ENCODE measurements around the gene CADM2.

Gene CADM2

GRCh38 chr3:84983490-84983889 lies 24.7 kb downstream of the CADM2 start:
- no peak for DNase-seq (ENCODE audit: low read depth in 2 of 2, low spot score in 1 of 2)

DNA sequence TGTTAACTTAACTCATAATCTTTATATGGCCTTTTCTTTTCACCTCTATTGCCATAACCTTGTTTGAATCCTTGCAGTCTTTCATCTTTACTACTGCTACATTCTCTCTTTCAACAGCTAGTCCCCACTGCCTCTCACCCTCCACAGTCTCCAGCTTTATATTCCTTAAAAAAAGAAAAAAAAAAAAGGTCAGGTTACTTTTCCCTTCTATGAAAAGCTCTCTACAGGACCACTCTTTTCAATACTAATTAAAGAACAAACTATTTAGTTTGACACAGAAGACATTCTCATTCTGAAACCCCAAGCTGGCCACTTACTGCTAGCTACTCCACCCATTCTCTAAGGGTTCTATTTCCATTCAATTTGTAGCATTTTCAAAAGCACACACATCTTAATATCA lies 25.6 kb downstream of the CADM2 start:
- DNase-seq (ENCODE audit: low read depth in 2 of 2, low spot score in 1 of 2), result no peak

GRCh38 chr3:84985795-84986194 lies 27.0 kb downstream of the CADM2 start:
- no peak for DNase-seq (ENCODE audit: low read depth in 2 of 2, low spot score in 1 of 2)

DNA sequence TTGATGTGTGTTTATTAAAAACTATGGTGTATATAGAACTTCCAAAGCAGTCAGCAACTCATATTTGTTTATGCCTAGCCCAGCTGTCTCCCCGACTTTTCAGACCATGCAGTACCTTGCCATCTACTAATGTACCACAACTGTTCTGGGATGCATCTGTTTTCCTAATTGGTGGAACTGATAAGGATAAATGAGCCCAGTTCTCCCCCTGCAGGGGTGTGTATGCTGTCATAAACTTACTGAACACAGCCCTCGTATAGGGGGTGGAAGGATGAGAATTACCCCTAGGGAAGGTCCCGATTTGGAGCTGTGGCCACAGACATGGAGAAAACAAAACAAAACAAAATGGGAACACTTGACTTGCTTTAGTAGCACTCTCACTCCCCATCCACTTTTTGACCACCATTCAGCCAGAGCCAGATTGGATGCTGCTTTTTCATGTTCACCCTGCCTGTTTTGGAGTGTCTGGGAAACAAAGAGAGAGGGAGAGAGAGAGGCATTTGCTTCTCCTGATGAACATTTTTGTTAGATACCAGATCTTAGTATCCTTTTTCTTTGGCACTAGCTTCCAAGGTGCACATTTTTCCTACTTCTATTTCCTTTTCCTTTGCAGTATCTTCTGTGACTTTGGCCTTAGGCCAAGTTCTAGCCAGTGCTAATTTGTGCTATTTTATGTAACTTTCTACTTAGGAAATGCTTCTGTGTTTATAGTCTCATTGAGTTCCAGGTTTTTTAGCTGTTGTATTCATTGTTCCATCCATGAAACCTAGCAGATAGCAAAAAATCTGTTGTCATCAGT lies 29.1 kb downstream of the CADM2 start:
- no peak for DNase-seq (ENCODE audit: low read depth in 2 of 2, low spot score in 1 of 2)

- DNase-seq (ENCODE audit: low read depth in 2 of 2, low spot score in 1 of 2), result no peak
Measured at GRCh38 chr3:84989102-84989501, 30.3 kb downstream of the CADM2 start.

DNA sequence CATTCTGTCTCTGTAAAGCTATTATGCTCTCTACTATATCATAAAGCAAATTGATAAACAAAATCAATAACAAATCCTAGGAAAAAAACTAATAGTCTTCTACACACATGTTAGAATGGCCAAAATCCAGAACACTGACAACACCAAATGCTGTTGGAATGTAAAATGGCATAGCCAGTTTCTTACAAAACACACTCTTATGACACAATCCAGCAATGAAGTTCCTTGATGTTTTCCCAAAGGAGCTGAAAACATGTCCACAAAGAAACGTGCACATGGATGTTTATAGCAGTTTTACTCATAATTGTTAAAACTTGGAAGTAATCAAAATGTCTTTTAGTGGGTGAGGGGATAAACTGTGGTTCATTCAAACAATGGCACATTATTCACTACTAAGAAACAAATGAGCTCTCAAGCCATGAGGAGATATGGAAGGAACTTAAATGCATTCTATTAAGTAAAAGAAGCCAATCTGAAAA lies 32.7 kb downstream of the CADM2 start:
- no peak for DNase-seq (ENCODE audit: low read depth in 2 of 2, low spot score in 1 of 2)

- DNase-seq (ENCODE audit: low read depth in 2 of 2, low spot score in 1 of 2), result no peak
Measured at GRCh38 chr3:84993956-84994355, 35.2 kb downstream of the CADM2 start.

GRCh38 chr3:84998545-84998944 lies 39.8 kb downstream of the CADM2 start:
- no peak for DNase-seq (ENCODE audit: low read depth in 2 of 2, low spot score in 1 of 2)

DNA sequence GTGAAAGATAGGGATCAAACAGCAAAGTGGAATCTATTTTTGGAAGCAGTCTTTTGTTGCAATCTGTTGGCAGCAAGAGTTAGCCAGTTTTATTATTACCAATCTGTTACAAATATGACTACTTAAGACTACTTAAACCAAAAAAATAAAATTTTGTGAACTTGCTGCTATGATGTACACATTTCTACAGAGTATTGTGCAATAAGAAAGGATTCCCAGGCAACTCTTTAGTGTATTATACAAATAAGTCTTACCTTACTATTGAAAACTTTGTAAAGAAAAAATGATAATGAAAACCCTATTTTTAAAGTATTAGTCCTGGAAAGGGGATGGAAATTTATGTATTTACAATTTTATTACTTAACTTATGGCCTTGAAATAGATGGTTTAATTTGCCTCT lies 44.7 kb downstream of the CADM2 start:
- DNase-seq (ENCODE audit: low read depth in 2 of 2, low spot score in 1 of 2), result no peak

DNA sequence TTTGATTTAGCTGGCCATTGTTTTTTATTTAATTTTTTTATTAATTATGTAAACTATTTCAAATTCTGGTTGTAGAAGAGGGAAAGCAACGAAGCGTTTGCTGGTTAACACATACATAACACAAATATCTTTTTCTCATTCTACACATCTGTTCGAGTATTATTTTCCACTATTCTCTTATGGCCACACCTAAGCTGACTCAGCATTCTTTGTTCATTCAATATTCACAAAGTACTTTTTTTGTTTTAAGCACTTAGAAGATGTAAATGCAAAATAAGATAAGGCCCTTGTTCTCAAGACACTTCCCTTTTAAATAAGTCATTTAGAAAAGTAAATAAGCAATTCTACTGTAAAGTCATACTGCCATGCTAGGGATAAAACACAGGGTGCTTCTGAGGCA lies 45.4 kb downstream of the CADM2 start:
- DNase-seq (ENCODE audit: low read depth in 2 of 2, low spot score in 1 of 2), result no peak

DNA sequence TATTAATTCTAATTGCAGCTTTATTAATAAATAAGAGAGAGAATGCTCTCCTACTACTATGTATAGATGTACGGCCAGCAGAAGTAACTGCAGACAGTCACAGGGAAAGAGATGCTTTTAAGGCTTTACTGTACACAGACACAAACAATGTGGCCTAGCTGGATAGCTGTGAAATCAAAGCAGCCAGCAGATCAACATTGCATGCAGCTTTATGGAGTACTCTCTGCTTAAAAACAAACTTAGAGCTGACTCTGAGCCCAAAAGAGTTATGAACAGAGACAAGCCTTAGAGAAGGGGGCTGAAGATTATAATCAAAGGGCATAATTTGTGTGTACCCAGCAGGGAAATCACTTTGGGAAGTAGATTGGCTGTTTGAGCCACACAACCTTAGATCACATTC lies 47.2 kb downstream of the CADM2 start:
- no peak for DNase-seq (ENCODE audit: low read depth in 2 of 2, low spot score in 1 of 2)

DNA sequence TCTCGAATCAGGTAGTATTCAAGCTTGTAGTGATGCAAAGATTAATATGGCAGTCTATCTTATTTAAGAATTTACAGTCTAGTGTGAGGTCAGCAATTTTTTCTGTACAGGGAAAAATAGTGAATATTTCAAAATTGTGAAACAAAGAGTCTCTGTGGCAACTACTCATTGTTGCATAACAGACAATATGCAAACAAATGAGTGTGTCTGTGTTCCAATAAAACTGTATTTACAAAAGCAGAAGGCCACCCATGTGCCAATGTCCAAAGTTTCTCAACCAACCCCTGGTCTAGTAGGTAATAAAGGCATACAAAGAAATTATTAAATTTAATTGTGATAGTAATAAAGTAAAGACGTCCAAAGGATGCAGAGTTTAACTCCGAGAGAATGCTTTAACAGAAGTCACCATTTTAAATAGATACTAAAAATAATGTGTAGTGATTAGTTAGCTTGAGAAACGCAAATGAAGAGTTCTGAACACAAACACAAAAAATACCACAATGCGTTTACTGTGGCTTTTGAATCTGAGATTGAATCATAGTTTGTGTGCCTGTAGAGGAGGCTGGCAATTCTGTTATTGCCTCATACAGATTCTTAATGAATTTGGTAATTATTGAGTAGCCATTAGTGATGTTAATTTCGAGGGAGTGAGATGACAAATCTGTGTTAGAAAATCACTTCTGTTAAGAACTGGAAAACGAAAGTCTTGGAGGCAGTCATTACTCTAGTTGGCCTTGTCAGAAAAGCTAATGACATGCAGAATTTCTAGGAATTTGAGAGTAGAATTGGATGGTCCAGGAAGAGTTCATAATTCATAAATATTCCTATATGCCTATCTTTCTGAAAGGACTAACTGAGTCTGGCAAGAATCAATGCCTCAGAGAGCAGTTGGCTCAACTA lies 48.7 kb downstream of the CADM2 start:
- DNase-seq (ENCODE audit: low read depth in 2 of 2, low spot score in 1 of 2), result no peak

DNA sequence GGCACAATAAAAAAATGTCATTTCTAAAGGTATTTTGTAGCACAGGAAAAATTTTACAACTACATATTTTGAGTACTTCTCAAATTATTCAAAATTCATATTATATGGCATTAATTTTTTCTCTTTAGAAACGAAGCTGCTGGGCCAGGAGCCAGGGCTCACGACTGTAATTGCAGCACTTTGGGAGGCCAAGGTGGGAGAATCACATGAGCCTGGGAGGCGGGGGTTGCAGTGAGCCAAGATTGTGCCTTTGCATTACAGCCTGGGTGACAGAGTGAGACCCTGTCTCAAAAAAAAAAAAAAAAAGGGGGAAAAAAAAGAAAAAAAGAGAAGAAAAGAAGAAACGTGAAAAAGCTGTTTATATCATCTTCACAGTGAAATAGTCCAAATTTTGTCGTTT lies 62.0 kb downstream of the CADM2 start:
- no peak for DNase-seq (ENCODE audit: low read depth in 2 of 2, low spot score in 1 of 2)

- no peak for DNase-seq (ENCODE audit: low read depth in 2 of 2, low spot score in 1 of 2)
Measured at GRCh38 chr3:85030052-85030451, 71.3 kb downstream of the CADM2 start.

- DNase-seq (ENCODE audit: low read depth in 2 of 2, low spot score in 1 of 2), result no peak
Measured at GRCh38 chr3:85037203-85037602, 78.4 kb downstream of the CADM2 start.

DNA sequence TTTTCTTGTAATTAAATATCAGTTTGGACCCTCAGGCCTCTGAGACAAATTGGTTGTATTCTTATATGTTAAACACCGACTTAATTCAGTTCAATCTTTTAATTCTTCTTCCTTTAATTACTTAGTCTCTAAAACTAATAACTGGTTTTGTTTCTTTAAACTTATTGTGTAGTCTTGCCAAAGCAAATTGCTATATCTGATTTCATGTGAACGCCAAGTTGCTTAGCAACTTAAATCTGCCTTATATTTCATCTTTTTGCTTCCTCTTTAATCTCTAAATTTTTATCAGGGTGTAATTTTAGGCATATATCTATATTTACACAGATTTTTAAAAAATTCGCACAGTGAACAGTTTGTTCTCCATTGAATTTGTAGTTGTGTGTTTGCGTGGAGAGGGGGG lies 82.2 kb downstream of the CADM2 start:
- no peak for DNase-seq (ENCODE audit: low read depth in 2 of 2, low spot score in 1 of 2)

DNA sequence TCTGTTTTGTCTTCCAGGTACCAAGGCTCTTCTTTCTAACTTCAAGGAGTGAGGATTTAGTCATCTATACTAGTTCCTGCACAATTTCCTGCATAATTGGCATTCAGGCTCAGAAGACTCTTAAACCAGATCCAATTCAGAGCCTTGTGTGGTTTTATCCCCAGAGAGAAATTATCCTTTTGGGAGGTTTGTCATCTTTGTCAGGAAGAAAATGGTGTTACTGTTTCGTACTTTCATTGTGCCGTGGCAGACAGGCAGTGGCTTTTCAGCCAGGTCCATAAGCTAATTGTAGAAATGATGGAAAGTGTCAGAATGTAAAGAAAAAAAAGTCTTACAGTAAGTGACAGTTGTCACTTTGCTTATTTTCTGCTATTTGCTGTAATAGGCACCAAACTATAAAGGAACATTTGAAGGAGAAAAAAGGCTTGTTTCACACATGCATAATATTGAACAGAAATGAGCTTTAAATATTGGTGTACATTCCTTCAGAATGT lies 82.8 kb downstream of the CADM2 start:
- DNase-seq (ENCODE audit: low read depth in 2 of 2, low spot score in 1 of 2), result no peak

DNA sequence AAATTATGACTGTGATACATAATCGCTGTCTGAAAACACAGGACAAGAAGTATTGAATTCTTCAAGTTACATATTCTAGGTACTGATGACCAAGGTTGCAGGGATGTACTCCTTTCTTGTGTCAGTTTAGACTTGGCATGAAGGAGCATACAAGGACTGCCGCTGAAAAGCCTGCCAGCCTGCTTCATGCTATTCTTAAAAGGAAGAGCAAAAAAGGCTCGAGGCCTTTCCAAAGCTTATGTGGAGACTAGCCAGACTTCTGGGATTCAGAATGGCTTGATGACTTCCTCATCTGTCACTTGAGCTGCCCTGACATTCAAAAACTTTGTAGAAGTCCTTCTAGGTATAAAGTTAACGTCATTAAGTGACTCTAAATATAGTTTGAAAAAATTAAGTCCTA lies 92.0 kb downstream of the CADM2 start:
- no peak for DNase-seq (ENCODE audit: low read depth in 2 of 2, low spot score in 1 of 2)

GRCh38 chr3:85051786-85052185 lies 93.0 kb downstream of the CADM2 start:
- DNase-seq (ENCODE audit: low read depth in 2 of 2, low spot score in 1 of 2), result no peak

- no peak for DNase-seq (ENCODE audit: low read depth in 2 of 2, low spot score in 1 of 2)
Measured at GRCh38 chr3:85053626-85054025, 94.8 kb downstream of the CADM2 start.

DNA sequence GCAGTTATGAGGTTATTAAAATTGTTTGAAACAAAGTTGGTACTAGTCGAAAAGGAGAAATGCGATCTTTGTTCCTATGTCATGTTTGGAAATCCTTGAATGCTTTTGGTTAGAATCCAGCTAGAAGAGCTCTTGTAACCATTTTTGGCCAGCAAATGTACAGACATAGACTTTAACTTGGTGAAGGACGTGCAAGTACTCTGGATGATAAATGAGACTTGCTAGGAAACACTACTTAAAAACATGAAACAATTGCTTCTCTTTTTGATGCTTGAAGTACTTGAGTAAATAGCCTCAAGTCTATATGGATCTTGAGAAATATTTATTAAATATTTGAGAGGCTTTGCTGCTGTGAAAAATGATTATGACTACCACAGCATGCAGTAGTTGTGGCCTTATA lies 95.8 kb downstream of the CADM2 start:
- no peak for DNase-seq (ENCODE audit: low read depth in 2 of 2, low spot score in 1 of 2)

GRCh38 chr3:85068911-85069310 lies 110.1 kb downstream of the CADM2 start:
- no peak for DNase-seq (ENCODE audit: low read depth in 2 of 2, low spot score in 1 of 2)
